GM21825 (cell line): Measurements from ENCODE around the gene AFF1.
"Not testable (repeated sequence)": the region's sequence is repeated elsewhere in the genome, so short reads cannot be mapped to it uniquely, and the experiment has no call there.

ENCODE experiments used
- ATAC-seq: cut with Tn5 transposase; IDR thresholded peaks from one replicate; pipeline ENCODE4 v1.9.1; 2021; ENCODE audit warnings: mild to moderate bottlenecking, moderate library complexity; ENCODE audit not compliant: unreplicated experiment

Gene AFF1

GRCh38 chr4:87030755-87031441, 96.1 kb downstream of the AFF1 start:
- no peak for ATAC-seq

GRCh38 chr4:87031920-87032319, 97.1 kb downstream of the AFF1 start:
- ATAC-seq = no peak

DNA sequence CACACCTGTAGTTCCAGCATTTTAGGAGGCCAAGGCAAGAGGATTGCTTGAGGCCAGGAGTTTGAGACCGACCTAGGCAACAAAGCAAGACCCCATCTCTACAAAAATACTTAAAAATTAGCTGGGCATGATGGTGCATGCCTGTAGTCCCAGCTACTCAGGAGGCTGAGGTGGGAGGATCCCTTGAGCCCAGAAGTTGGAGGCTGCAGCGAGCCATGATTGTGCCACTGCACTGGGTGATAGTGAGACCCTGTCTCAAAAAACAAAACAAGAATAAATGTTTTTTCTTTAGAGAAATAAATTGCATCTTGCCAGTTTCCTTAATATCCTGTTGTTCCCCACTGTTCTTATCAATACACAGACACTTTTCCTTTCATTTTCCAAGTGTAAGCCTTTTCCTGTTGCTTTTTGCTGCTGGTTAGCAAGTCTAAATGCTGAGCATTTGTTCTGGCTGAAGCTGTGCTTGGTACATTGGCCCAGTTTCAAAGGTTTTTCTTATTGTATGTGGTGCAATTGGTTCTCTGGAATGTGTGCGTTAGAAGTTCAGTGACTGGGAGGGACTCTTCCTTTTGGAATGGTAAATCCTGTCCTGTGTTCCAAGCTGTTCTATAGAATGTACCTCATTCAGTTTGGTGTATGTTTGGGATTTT, 98.2 kb downstream of the AFF1 start:
- no peak for ATAC-seq

GRCh38 chr4:87033902-87034301, 99.1 kb downstream of the AFF1 start:
- no peak for ATAC-seq

DNA sequence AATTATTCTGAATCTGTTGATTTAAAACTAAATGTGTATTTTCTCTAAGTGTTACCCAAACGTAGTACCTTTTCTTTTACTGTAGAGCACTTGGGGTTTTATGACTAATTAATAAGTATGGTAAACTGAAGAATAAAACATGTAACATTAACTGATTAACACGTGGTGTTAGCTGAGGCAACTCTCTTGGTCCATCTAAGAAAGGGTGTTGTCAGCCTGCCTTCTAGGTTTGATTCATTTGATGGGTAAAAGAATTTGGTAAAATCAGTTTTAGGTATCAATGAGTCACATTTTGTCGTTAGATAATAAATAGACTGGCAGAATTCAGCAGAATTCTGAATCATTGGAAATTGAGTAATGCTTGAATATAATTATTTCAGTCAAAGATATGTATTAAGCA, 99.7 kb downstream of the AFF1 start:
- ATAC-seq = no peak

- ATAC-seq = no peak
Observed at GRCh38 chr4:87035881-87036509, 101.2 kb downstream of the AFF1 start.

GRCh38 chr4:87036713-87037112, 101.9 kb downstream of the AFF1 start:
- ATAC-seq = no peak

DNA sequence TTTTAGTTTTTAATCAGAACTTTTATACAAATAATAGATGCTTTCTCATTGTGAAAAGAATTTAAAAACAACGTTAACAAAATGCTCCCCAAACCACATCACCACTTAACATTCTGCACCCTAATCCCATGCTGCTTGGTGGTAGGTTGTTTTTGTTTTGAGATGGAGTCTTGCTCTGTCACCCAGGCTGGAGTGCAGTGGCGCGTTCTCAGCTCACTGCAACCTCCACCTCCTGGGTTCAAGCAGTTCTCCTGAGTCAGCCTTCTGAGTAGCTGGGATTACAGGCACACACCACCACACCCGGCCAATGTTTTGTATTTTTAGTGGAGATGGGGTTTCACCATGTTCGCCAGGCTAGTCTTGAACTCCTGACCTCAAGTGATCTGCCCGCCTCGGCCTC, 102.4 kb downstream of the AFF1 start:
- not testable (repeated sequence) for ATAC-seq

GRCh38 chr4:87037671-87038334, 103.0 kb downstream of the AFF1 start:
- no peak for ATAC-seq

GRCh38 chr4:87038837-87039615, 104.2 kb downstream of the AFF1 start:
- peak; percentile 51 for ATAC-seq

DNA sequence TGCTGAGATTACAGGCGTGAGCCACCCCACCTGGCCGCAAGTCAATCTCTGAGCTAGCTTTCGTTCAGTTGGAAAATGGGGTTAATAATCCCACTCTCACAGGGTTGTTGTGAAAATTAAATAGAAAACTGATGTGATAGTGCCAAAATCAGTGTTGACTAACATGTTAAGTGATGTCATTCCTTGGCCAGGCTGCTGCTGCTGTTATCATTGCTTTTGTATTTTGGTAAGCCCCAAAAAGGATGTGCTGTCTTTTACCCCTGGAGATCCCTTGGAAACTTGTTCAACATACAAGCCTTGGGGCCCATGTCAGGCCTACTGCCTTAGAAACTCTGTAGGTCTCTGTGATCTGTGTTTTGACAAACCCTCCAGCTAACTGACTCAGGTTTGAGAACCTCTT, 106.3 kb downstream of the AFF1 start:
- no peak for ATAC-seq

GRCh38 chr4:87042221-87042620, 107.4 kb downstream of the AFF1 start:
- no peak for ATAC-seq

DNA sequence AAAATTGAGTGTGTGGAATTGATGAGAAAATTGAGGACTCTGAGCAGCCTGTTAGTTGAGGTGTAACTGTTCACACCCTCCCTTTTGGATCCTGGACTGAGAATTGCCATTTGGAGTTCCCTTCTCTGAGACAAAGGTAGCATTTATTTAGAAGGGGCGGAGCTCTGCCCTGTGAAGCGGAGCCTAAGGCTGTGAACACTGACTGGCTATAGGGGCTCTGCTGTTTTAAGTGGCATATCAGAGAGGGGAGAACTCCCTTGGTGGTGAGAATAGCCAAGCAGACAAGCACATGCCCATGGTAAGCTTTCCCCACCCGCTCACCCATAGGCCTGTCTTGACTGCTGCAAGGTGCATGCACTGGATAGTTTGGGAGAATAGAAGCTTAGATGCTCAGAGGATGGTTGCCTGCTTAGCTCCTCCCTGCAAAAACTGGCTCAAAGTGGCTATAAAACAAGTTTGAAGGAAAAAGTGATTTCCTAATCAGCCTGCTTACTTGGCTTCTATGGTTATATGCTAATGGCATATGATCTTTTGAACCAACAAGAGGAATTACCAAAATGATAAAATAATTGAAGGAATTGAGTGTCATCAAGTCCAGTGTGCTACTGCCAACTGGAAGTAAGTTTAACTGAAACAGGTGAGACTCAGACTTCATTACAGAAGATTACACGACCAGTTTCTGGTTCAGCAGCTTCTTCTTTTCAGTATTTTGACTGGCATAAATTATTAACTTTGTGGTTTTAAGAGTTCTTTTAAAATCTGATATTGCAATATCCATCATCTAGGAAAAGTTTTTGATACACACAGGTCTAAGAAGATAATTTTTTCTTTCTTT, 108.4 kb downstream of the AFF1 start:
- ATAC-seq = peak; percentile 41

- no peak for ATAC-seq
Observed at GRCh38 chr4:87044511-87045233, 109.9 kb downstream of the AFF1 start.

GRCh38 chr4:87045234-87045558, 110.4 kb downstream of the AFF1 start:
- no peak for ATAC-seq

GRCh38 chr4:87045659-87046058, 110.8 kb downstream of the AFF1 start:
- ATAC-seq = no peak

- ATAC-seq = no peak
Observed at GRCh38 chr4:87046121-87046551, 111.3 kb downstream of the AFF1 start.

GRCh38 chr4:87047281-87047798, 112.5 kb downstream of the AFF1 start:
- ATAC-seq = no peak

- no peak for ATAC-seq
Observed at GRCh38 chr4:87049508-87049907, 114.7 kb downstream of the AFF1 start.
